Thoracic aorta (tissue), 2 donors: Measurements from ENCODE around the gene CPN2. TPM values are rescaled to one million over a fixed set of nuclear protein-coding genes. Genes with fewer than 3 reads are reported as not detected.

Experiments
- ATAC-seq: fragments of 150-250 bp; one replicate; pipeline ENCODE4 v1.8.0; 2017; ENCODE audit warnings: low read depth; ENCODE audit not compliant: insufficient number of reproducible peaks, low FRiP score
- DNase-seq: peaks from one replicate; pipeline ENCODE4 v3.0.0-alpha.2; 2020; ENCODE audit warnings: low spot score
- H3K27ac ChIP-seq, 2 donors: fragments of 200-600 bp; sonication (generic); 1 replicate in 1 of 2; 2 replicates in 1 of 2; pipeline ENCODE4 v1.5.1; 2016; ENCODE audit warnings: mild to moderate bottlenecking in 2 of 2, moderate library complexity in 2 of 2
- H3K27me3 ChIP-seq: fragments of 200-600 bp; sonication (generic); replicated peaks from 2 replicates; pipeline ENCODE4 v1.6.0; 2016; ENCODE audit warnings: mild to moderate bottlenecking; ENCODE audit not compliant: insufficient read depth
- H3K36me3 ChIP-seq: fragments of 200-600 bp; sonication (generic); one replicate; pipeline ENCODE4 v1.5.1; 2016
- H3K4me1 ChIP-seq, 2 donors: fragments of 200-600 bp; sonication (generic); 1 replicate in 1 of 2; 2 replicates in 1 of 2; pipeline versions ENCODE4 v1.5.1 to v1.6.0; 2016; ENCODE audit warnings: low read depth in 2 of 2, mild to moderate bottlenecking in 1 of 2; ENCODE audit not compliant: control insufficient read depth in 1 of 2
- H3K4me3 ChIP-seq: fragments of 200-600 bp; sonication (generic); 2 replicates; pipeline ENCODE4 v1.5.1; 2016; ENCODE audit warnings: mild to moderate bottlenecking
- H3K9me3 ChIP-seq: fragments of 200-600 bp; sonication (generic); 2 replicates; pipeline ENCODE4 v1.5.1; 2016
- total RNA-seq, 2 donors: library from RNA; depleted of rRNA; stranded (reverse); fragments of >200 nt; gene quantifications; one replicate each; pipeline versions ENCODE4 v1.1.0 to v1.2.3, GENCODE V29; 2016
- TF ChIP-seq, protein P1 (sequence below): fragments of 200-600 bp; sonication (generic); IDR thresholded peaks from one replicate; pipeline ENCODE4 v1.5.1; 2019; ENCODE audit warnings: antibody characterized with exemption

Gene CPN2
- total RNA-seq, 2 donors from 2014 or later = not detected

DNA sequence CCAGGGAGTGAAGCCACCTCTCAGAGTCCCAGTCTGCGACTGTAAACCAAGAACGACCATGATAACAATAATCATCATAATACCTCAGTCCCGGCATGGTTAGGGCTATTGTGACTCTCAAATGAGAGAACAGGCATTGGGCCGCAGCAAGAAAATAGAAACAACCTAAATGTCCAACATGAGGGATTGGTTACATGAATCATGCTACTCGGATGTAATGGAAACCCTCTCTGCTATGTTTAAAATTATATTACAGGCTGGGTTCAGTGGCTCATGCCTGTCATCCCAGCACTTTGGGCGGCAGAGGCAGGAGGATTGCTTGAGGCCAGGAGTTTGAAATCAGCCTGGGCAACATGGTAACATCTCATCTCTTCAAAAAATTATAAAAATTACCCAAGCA, 2.8 kb downstream of the CPN2 start:
- no peaks in the 10 kb centered on the region for H3K4me1 ChIP-seq
- no peaks in the 10 kb centered on the region for H3K27me3 ChIP-seq
- ATAC-seq = no peak
- TF ChIP-seq, protein P1, sequence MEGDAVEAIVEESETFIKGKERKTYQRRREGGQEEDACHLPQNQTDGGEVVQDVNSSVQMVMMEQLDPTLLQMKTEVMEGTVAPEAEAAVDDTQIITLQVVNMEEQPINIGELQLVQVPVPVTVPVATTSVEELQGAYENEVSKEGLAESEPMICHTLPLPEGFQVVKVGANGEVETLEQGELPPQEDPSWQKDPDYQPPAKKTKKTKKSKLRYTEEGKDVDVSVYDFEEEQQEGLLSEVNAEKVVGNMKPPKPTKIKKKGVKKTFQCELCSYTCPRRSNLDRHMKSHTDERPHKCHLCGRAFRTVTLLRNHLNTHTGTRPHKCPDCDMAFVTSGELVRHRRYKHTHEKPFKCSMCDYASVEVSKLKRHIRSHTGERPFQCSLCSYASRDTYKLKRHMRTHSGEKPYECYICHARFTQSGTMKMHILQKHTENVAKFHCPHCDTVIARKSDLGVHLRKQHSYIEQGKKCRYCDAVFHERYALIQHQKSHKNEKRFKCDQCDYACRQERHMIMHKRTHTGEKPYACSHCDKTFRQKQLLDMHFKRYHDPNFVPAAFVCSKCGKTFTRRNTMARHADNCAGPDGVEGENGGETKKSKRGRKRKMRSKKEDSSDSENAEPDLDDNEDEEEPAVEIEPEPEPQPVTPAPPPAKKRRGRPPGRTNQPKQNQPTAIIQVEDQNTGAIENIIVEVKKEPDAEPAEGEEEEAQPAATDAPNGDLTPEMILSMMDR = no peak
- H3K27ac ChIP-seq = no peak overlapping the region
- H3K4me3 ChIP-seq = no peak overlapping the region
- no peaks in the 10 kb centered on the region for H3K36me3 ChIP-seq
- no peaks in the 10 kb centered on the region for H3K9me3 ChIP-seq
- no peak for DNase-seq

DNA sequence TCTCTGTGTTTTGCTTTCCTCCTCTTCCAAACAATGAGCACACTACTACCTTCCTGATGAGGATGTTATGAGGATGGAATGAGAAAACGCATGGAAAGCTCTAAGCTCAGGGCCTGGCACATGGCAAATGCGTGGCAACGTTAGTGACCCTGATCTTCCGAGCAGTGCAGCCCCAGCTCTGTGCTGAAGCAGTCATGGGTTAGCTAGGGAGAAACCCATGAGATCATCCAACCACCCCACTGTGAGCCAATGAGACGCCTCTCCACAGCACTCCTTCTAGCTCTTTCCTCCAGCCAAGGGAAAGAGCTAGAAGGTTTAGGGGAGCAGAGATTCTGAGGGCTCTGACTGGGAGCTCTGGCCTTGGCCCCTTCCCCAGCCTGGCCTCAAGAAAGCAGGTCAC, 4.5 kb downstream of the CPN2 start:
- Histone ChIP-seq H3K9me3 (no peaks in the 10 kb centered on the region), H3K4me1 (no peaks in the 10 kb centered on the region), H3K27me3 (no peaks in the 10 kb centered on the region), H3K36me3 (no peaks in the 10 kb centered on the region), H3K4me3 (no peak overlapping the region), H3K27ac (no peak overlapping the region)
- ATAC-seq (no peak), DNase-seq (no peak)
- TF ChIP-seq, protein P1 = no peak

DNA sequence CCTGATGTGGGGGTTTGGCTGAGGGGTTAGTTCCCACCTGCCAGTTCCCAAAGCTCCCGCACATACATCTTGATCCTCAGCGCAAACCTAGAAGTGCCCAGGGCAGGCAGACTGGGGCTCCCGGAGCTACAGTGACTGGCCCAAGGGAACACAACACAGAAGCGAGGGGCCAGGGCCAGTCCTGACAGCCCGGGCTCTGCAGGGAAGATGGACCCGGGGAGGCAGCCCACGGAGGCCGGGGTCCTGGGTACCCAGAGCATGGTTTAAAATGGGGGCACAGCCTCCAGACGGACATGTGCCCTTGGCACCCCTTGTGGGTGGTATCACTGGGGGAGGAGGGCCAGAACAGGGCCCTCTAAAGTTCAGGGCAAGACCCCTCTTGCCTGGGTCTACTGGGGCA, 5.1 kb downstream of the CPN2 start:
- DNase-seq (no peak), ATAC-seq (no peak)
- no peak overlapping the region for H3K27ac ChIP-seq
- no peak overlapping the region for H3K4me3 ChIP-seq
- TF ChIP-seq, protein P1 = no peak
- no peaks in the 10 kb centered on the region for H3K4me1 ChIP-seq
- H3K9me3 ChIP-seq = no peaks in the 10 kb centered on the region
- H3K36me3 ChIP-seq = no peaks in the 10 kb centered on the region
- H3K27me3 ChIP-seq = no peaks in the 10 kb centered on the region

DNA sequence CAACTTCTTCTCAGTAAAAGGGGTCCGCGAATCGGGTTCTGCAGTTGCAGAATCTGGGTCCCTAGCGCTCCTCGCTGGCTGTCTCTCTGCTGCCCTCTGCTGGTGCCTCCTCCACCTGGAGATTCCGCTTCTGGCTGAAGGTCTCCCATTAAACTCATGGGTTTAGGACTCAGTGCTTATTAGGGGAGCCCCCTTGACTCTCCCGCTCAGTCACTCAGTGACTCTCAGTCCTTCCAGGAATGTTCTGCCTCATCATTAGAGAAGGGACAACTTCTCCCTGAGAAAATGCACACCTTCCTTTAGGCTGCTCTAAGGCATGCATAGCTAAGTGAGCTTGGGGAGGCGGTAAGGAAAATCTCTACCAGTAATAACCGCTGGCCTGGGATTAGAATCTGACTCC, 7.1 kb downstream of the CPN2 start:
- no peak for ATAC-seq
- Histone ChIP-seq H3K27ac (no peak overlapping the region), H3K27me3 (no peaks in the 10 kb centered on the region), H3K9me3 (no peaks in the 10 kb centered on the region), H3K36me3 (no peaks in the 10 kb centered on the region), H3K4me1 (no peaks in the 10 kb centered on the region), H3K4me3 (no peak overlapping the region)
- no peak for DNase-seq
- TF ChIP-seq, protein P1 = peak; percentile 94

DNA sequence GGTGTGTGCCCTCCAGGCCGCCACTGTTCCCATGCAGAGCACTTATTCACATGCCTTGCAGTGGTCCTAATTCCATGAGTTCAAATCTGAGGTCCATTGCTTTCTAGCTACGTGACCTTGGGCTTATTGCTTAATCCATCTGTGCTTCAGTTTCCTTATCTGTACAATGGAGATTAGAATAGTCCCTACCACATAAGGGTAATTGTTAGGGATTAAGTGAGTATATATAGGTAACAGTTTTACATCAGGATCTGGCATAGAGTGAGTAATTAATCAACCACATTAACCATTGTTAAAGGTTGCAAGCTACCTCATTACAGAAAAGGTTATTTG, 7.6 kb downstream of the CPN2 start:
- no peaks in the 10 kb centered on the region for H3K27me3 ChIP-seq
- ATAC-seq = no peak
- no peaks in the 10 kb centered on the region for H3K36me3 ChIP-seq
- no peak for DNase-seq
- H3K27ac ChIP-seq = no peak overlapping the region
- no peaks in the 10 kb centered on the region for H3K4me1 ChIP-seq
- no peaks in the 10 kb centered on the region for H3K9me3 ChIP-seq
- H3K4me3 ChIP-seq = no peak overlapping the region
- TF ChIP-seq, protein P1 = no peak
